Prostate gland (tissue), 2 donors: Measurements from ENCODE around the gene F2R.

Experiments
- CTCF ChIP-seq, 4 experiments: fragments of 200-600 bp in 2 of 4; fragments of 450-650 bp in 2 of 4; sonication (generic) in 2 of 4; IDR thresholded peaks; 1 replicate in 3 of 4; 2 replicates in 1 of 4; pipeline ENCODE4 v1.5.1; 2016 to 2019; ENCODE audit warnings: antibody characterized with exemption in 4 of 4, mild to moderate bottlenecking in 2 of 4, moderate library complexity in 2 of 4
- POLR2A ChIP-seq: fragments of 450-650 bp; IDR thresholded peaks from one replicate; pipeline ENCODE4 v1.6.1; 2016; ENCODE audit warnings: antibody characterized with exemption, mild to moderate bottlenecking
- POLR2AphosphoS5 ChIP-seq: sonication (generic); formaldehyde crosslinking; IDR thresholded peaks from one replicate; pipeline ENCODE4 v1.6.1; 2017; ENCODE audit warnings: antibody characterized with exemption

- no peak for TF ChIP-seq CTCF (IDR thresholded peaks at IDR 0.05)
- TF ChIP-seq POLR2AphosphoS5, result no peak
- TF ChIP-seq POLR2A, result no peak
Observed at GRCh38 chr5:76674330-76675066, 41.4 kb upstream of the F2R start.
